Memory B cell (primary cell): Measurements from ENCODE around the gene RNF157.
"Not testable (repeated sequence)": the region's sequence is repeated elsewhere in the genome, so short reads cannot be mapped to it uniquely, and the experiment has no call there.

Experiments used
- ATAC-seq: fragments of 150-1000 bp; cut with Tn5 transposase; 2 replicates; pipeline ENCODE4 v1.10.0; 2021; ENCODE audit warnings: low read depth, mild to moderate bottlenecking, moderate library complexity
- DNase-seq, 2 donors: peaks; one replicate each; pipeline ENCODE4 v3.0.0; 2022; ENCODE audit warnings: low spot score in 2 of 2
- H3K27ac Mint-ChIP-seq: one replicate; pipeline ENCODE4 v1.8.0; 2022; ENCODE audit warnings: mild to moderate bottlenecking, moderate library complexity, mixed read lengths
- H3K27me3 Mint-ChIP-seq: one replicate; pipeline ENCODE4 v1.8.0; 2022; ENCODE audit warnings: mixed read lengths
- H3K36me3 Mint-ChIP-seq: one replicate; pipeline ENCODE4 v1.8.0; 2022; ENCODE audit warnings: mild to moderate bottlenecking, mixed read lengths
- H3K4me1 Mint-ChIP-seq: one replicate; pipeline ENCODE4 v1.8.0; 2022; ENCODE audit warnings: mixed read lengths
- H3K4me3 Mint-ChIP-seq: one replicate; pipeline ENCODE4 v1.8.0; 2022; ENCODE audit warnings: mild to moderate bottlenecking, moderate library complexity, mixed read lengths
- H3K9me3 Mint-ChIP-seq: one replicate; pipeline ENCODE4 v1.8.0; 2022; ENCODE audit warnings: mixed read lengths

Gene RNF157

GRCh38 chr17:76213491-76213890 lies 26.8 kb downstream of the RNF157 start:
- H3K4me3 Mint-ChIP-seq, result no peak overlapping the region
- H3K36me3 Mint-ChIP-seq, result no peaks in the 10 kb centered on the region
- peaks cover 2% of the 10 kb centered on the region for H3K4me1 Mint-ChIP-seq
- H3K9me3 Mint-ChIP-seq, result no peaks in the 10 kb centered on the region
- no peak overlapping the region for H3K27ac Mint-ChIP-seq
- DNase-seq (no peak), ATAC-seq (no peak)
- H3K27me3 Mint-ChIP-seq, result peaks cover 2% of the 10 kb centered on the region

- DNase-seq, result no peak
- peaks cover 2% of the 10 kb centered on the region for H3K27me3 Mint-ChIP-seq
- ATAC-seq, result peak; percentile 12
Observed at GRCh38 chr17:76208120-76208519, 32.2 kb downstream of the RNF157 start.

GRCh38 chr17:76207275-76208059 lies 32.8 kb downstream of the RNF157 start:
- peaks cover 2% of the 10 kb centered on the region for H3K27me3 Mint-ChIP-seq
- H3K27ac Mint-ChIP-seq, result no peak overlapping the region
- H3K4me3 Mint-ChIP-seq, result no peak overlapping the region
- H3K36me3 Mint-ChIP-seq, result no peaks in the 10 kb centered on the region
- peaks cover 5% of the 10 kb centered on the region for H3K4me1 Mint-ChIP-seq
- ATAC-seq (no peak), DNase-seq (no peak)
- no peaks in the 10 kb centered on the region for H3K9me3 Mint-ChIP-seq

More at GRCh38 chr17:76208120-76208519, 32.2 kb downstream of the RNF157 start:
- no peak overlapping the region for H3K27ac Mint-ChIP-seq
- H3K9me3 Mint-ChIP-seq, result no peaks in the 10 kb centered on the region
- no peak overlapping the region for H3K4me3 Mint-ChIP-seq
- no peaks in the 10 kb centered on the region for H3K36me3 Mint-ChIP-seq
- H3K4me1 Mint-ChIP-seq, result peaks cover 5% of the 10 kb centered on the region

GRCh38 chr17:76205542-76206144 lies 34.6 kb downstream of the RNF157 start:
- H3K4me3 Mint-ChIP-seq, H3K4me1 Mint-ChIP-seq, H3K27me3 Mint-ChIP-seq, H3K36me3 Mint-ChIP-seq, H3K9me3 Mint-ChIP-seq, DNase-seq, H3K27ac Mint-ChIP-seq, ATAC-seq: not testable (repeated sequence)

GRCh38 chr17:76204277-76204676 lies 36.0 kb downstream of the RNF157 start:
- H3K4me1 Mint-ChIP-seq, result peaks cover 3% of the 10 kb centered on the region
- ATAC-seq (no peak), DNase-seq (no peak)
- H3K27me3 Mint-ChIP-seq, result no peaks in the 10 kb centered on the region
- no peaks in the 10 kb centered on the region for H3K36me3 Mint-ChIP-seq
- H3K9me3 Mint-ChIP-seq, result no peaks in the 10 kb centered on the region
- no peak overlapping the region for H3K27ac Mint-ChIP-seq
- H3K4me3 Mint-ChIP-seq, result no peak overlapping the region

- Mint-ChIP-seq H3K27me3 (no peaks in the 10 kb centered on the region), H3K27ac (no peak overlapping the region), H3K4me1 (no peaks in the 10 kb centered on the region), H3K9me3 (no peaks in the 10 kb centered on the region), H3K36me3 (no peaks in the 10 kb centered on the region), H3K4me3 (no peak overlapping the region)
- DNase-seq, result no peak
- ATAC-seq, result no peak
Observed at GRCh38 chr17:76200354-76200753, 39.9 kb downstream of the RNF157 start.

- peak; percentile 50 for ATAC-seq
- Mint-ChIP-seq H3K27me3 (no peaks in the 10 kb centered on the region), H3K27ac (no peak overlapping the region), H3K4me3 (no peak overlapping the region), H3K9me3 (no peaks in the 10 kb centered on the region), H3K4me1 (no peaks in the 10 kb centered on the region), H3K36me3 (no peaks in the 10 kb centered on the region)
- DNase-seq, result no peak
Observed at GRCh38 chr17:76199469-76199868, 40.8 kb downstream of the RNF157 start.

- Mint-ChIP-seq H3K27ac (no peak overlapping the region), H3K9me3 (no peaks in the 10 kb centered on the region), H3K36me3 (no peaks in the 10 kb centered on the region), H3K27me3 (no peaks in the 10 kb centered on the region), H3K4me1 (no peaks in the 10 kb centered on the region), H3K4me3 (no peak overlapping the region)
- DNase-seq (no peak), ATAC-seq (no peak)
Observed at GRCh38 chr17:76198702-76199101, 41.6 kb downstream of the RNF157 start.

GRCh38 chr17:76197911-76198310 lies 42.4 kb downstream of the RNF157 start:
- DNase-seq, result no peak
- no peak for ATAC-seq
- Mint-ChIP-seq H3K9me3 (no peaks in the 10 kb centered on the region), H3K36me3 (no peaks in the 10 kb centered on the region), H3K4me3 (no peak overlapping the region), H3K4me1 (no peaks in the 10 kb centered on the region), H3K27me3 (no peaks in the 10 kb centered on the region), H3K27ac (no peak overlapping the region)

GRCh38 chr17:76196675-76197074 lies 43.6 kb downstream of the RNF157 start:
- DNase-seq, result no peak
- no peaks in the 10 kb centered on the region for H3K36me3 Mint-ChIP-seq
- ATAC-seq, result no peak
- no peak overlapping the region for H3K27ac Mint-ChIP-seq
- H3K4me1 Mint-ChIP-seq, result peaks cover 6% of the 10 kb centered on the region
- H3K4me3 Mint-ChIP-seq, result no peak overlapping the region
- no peaks in the 10 kb centered on the region for H3K27me3 Mint-ChIP-seq
- no peaks in the 10 kb centered on the region for H3K9me3 Mint-ChIP-seq

GRCh38 chr17:76195281-76196096 lies 44.8 kb downstream of the RNF157 start:
- Mint-ChIP-seq H3K9me3 (no peaks in the 10 kb centered on the region), H3K36me3 (no peaks in the 10 kb centered on the region), H3K4me1 (peaks cover 6% of the 10 kb centered on the region), H3K4me3 (no peak overlapping the region), H3K27me3 (no peaks in the 10 kb centered on the region), H3K27ac (no peak overlapping the region)
- DNase-seq, result no peak
- no peak for ATAC-seq

GRCh38 chr17:76193591-76193990 lies 46.7 kb downstream of the RNF157 start:
- Mint-ChIP-seq H3K4me1 (peaks cover 8% of the 10 kb centered on the region), H3K9me3 (no peaks in the 10 kb centered on the region), H3K27me3 (no peaks in the 10 kb centered on the region), H3K27ac (no peak overlapping the region), H3K36me3 (no peaks in the 10 kb centered on the region), H3K4me3 (no peak overlapping the region)
- ATAC-seq (no peak), DNase-seq (no peak)

- ATAC-seq (peak; percentile 88), DNase-seq (peak in 1 of 2 donors; percentile 23)
- Mint-ChIP-seq H3K4me3 (no peak overlapping the region), H3K27ac (peak overlapping the region; percentile 42), H3K9me3 (no peaks in the 10 kb centered on the region), H3K36me3 (no peaks in the 10 kb centered on the region), H3K27me3 (no peaks in the 10 kb centered on the region), H3K4me1 (peaks cover 15% of the 10 kb centered on the region)
Observed at GRCh38 chr17:76191896-76192295, 48.4 kb downstream of the RNF157 start.

- DNase-seq, result no peak
- no peak for ATAC-seq
- H3K4me1 Mint-ChIP-seq, result peaks cover 22% of the 10 kb centered on the region
- no peak overlapping the region for H3K4me3 Mint-ChIP-seq
- H3K27me3 Mint-ChIP-seq, result no peaks in the 10 kb centered on the region
- H3K36me3 Mint-ChIP-seq, result no peaks in the 10 kb centered on the region
- no peaks in the 10 kb centered on the region for H3K9me3 Mint-ChIP-seq
- H3K27ac Mint-ChIP-seq, result no peak overlapping the region
Observed at GRCh38 chr17:76189741-76190140, 50.6 kb downstream of the RNF157 start.
